Neural crest cell (in vitro differentiated cells): ENCODE results near the gene ARHGAP35. TPM values are rescaled to one million over a fixed set of nuclear protein-coding genes. Genes with fewer than 3 reads are reported as not detected.
A peak's percentile ranks its signal among the peaks of the same experiment; 100 is the strongest.

Experiments
- DNase-seq: peaks from one replicate; pipeline ENCODE4 v3.0.0; 2021; ENCODE audit warnings: low read depth, mixed read lengths, low spot score
- H3K27ac Mint-ChIP-seq: one replicate; pipeline ENCODE4 v1.8.0; 2021; ENCODE audit warnings: mild to moderate bottlenecking, mixed read lengths; ENCODE audit not compliant: unreplicated experiment
- H3K27me3 Mint-ChIP-seq: 2 replicates; pipeline ENCODE4 v1.8.0; 2021; ENCODE audit warnings: low read depth, mild to moderate bottlenecking, mixed read lengths
- H3K36me3 Mint-ChIP-seq: 2 replicates; pipeline ENCODE4 v1.8.0; 2021; ENCODE audit warnings: low read depth, mild to moderate bottlenecking, mixed read lengths
- H3K4me1 Mint-ChIP-seq: 2 replicates; pipeline ENCODE4 v1.8.0; 2021; ENCODE audit warnings: mixed read lengths
- H3K4me3 Mint-ChIP-seq: one replicate; pipeline ENCODE4 v1.8.0; 2021; ENCODE audit warnings: mild to moderate bottlenecking, mixed read lengths
- H3K9me3 Mint-ChIP-seq: 2 replicates; pipeline ENCODE4 v1.8.0; 2021; ENCODE audit warnings: mixed read lengths
- long read RNA-seq: library from polyadenylated mRNA; unstranded; transcript quantifications from one replicate; pipeline ENCODE4 v2.0.0, GENCODE V29; 2020
- total RNA-seq: library from RNA; stranded (reverse); gene quantifications from 2 replicates; pipeline ENCODE4 v1.2.1, GENCODE V29; 2021
- TF ChIP-seq, protein P1 (sequence below): fragments of 200-600 bp; sonication (generic); conservative IDR thresholded peaks from 2 replicates; pipeline ENCODE4 v1.5.0; 2021; ENCODE audit warnings: antibody characterized with exemption, mild to moderate bottlenecking

The ARHGAP35 gene
- 81.0 and 82.5 TPM in 2 replicates for total RNA-seq
- long read RNA-seq, partial matches to known transcripts: 1 of 7 reads
- long read RNA-seq, other reads (novel, unspliced or antisense): 6 of 7 reads

DNA sequence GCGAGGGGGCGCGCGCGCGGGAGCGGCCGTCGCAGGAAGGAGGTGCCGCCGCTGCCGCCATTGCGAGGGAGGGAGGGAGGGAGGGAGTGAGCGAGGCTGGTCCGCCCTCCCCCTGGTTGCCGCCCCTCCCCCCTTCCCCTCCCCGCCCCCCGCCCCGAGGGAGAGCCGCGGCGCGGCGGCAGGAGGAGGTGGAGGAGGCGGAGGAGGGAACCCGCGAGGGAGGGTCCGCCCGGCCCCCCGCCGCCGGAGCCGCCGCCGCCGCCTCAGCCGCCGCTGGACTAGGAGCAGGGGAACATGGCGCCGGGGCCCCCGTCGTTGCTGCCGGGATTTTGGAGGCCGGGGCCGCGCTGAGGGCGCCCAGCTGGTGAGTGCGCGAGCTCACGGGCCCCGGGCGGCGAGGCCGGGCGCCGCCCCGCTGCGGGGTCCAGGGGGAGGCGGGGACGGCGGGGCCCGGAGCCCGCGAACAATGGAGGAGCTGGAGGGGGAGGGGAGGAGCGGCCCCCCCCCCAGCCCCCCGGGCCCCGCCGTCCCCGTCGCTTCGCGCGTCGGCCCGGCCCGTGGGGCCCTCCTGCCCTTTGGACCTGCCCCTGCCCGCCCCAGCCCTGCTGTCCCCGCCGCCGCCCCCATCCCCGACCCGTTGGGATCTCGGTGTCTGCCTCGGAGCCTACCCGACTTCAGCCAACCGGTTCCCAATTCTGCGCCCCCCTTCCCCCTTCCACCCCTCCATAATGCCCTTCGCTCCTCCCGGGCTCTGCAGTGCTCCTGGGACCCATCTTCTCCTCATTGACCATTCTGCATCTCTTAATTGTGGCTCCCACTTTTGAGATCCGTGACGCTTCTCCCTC lies at the start of gene ARHGAP35:
Gene ARHGAP35 (plus strand): TSS at position 152 of the 845 bp plus-strand sequence. CDS start 57,679 bp downstream, outside the sequence.
- no peaks in the 10 kb centered on the region for H3K9me3 Mint-ChIP-seq
- peak within 1 kb of the TSS; percentile 77 for H3K27ac Mint-ChIP-seq
- peak within 1 kb of the TSS; percentile 93 for H3K4me3 Mint-ChIP-seq
- DNase-seq: peak; percentile 59
- H3K4me1 Mint-ChIP-seq: peaks cover 16% of the 10 kb centered on the region
- no peaks in the 10 kb centered on the region for H3K27me3 Mint-ChIP-seq
- peaks cover 2% of the 10 kb centered on the region for H3K36me3 Mint-ChIP-seq
- TF ChIP-seq, protein P1, sequence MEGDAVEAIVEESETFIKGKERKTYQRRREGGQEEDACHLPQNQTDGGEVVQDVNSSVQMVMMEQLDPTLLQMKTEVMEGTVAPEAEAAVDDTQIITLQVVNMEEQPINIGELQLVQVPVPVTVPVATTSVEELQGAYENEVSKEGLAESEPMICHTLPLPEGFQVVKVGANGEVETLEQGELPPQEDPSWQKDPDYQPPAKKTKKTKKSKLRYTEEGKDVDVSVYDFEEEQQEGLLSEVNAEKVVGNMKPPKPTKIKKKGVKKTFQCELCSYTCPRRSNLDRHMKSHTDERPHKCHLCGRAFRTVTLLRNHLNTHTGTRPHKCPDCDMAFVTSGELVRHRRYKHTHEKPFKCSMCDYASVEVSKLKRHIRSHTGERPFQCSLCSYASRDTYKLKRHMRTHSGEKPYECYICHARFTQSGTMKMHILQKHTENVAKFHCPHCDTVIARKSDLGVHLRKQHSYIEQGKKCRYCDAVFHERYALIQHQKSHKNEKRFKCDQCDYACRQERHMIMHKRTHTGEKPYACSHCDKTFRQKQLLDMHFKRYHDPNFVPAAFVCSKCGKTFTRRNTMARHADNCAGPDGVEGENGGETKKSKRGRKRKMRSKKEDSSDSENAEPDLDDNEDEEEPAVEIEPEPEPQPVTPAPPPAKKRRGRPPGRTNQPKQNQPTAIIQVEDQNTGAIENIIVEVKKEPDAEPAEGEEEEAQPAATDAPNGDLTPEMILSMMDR: no peak

DNA sequence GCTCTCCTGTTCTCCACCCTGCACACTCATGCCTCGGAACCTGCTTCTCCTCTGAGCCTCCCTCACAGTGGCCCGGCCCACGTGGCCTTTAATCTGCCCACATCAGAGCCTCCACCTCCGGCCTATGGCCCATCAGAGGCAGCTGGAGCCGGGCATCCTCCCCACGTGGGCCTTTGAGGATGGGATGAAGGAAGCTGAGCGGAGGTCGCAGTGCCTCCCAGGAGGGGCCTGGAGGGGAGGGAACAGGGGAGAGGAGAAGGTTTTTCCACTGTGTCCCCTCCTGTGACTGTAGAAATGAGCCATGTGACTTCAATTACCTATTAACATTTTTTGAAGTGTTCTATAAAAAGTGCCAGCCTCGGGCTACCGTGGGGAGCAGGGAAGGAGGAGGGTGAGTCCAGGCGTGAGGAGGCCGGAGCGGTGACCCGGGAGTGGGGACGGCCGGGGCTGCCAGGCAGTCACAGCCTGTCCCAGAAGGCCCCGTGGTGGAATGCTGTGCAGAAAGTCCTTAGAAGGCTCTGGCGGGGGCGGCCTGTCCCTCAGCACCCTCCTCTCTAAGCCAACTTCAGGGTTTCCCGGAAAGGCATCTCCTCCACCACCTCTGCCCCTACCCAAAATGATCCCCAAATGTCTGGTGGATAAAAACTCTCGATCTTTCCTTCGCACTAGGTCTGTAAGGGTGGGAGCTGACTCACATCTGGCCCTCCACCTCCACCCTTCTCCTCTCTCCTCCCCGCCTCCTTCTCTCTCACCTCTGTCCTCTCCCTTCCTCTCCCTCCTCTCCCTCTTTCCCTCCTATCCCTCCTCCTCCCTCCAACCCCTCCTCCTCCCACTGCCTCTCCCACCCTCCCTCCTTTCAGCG lies 47.6 kb upstream of the ARHGAP35 start:
- no peak overlapping the region for H3K4me3 Mint-ChIP-seq
- H3K27me3 Mint-ChIP-seq: no peaks in the 10 kb centered on the region
- H3K27ac Mint-ChIP-seq: no peak overlapping the region

DNA sequence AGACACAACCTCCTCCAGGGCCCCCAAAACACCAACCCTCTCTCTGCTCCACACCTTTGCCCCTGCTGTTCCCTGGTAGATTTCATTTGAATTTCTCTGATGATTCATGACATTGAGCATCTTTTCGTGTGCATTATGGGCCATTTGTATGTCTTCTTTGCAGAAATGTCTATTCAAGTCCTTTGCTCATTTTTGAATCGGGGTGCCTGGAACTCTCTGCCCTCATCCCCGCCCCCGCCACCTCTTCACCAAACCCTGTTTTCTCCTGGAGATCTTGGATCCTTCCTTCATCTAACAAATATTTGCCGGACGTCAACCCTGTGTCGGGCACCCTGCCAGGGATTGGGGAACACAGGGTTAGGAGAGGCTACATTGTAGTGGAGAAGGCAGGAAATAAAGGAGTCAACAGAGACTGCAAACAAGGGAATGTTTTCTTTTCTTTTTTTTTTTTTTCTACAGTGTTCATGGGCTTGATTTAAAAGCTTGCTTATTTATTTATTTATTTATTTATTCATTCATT lies 46.9 kb upstream of the ARHGAP35 start:
- no peak overlapping the region for H3K27ac Mint-ChIP-seq
- H3K9me3 Mint-ChIP-seq: no peaks in the 10 kb centered on the region
- no peak overlapping the region for H3K4me3 Mint-ChIP-seq
- H3K27me3 Mint-ChIP-seq: no peaks in the 10 kb centered on the region
- DNase-seq: no peak
- peaks cover 5% of the 10 kb centered on the region for H3K4me1 Mint-ChIP-seq
- H3K36me3 Mint-ChIP-seq: no peaks in the 10 kb centered on the region
- TF ChIP-seq, protein P1: no peak

More for the DNA sequence above, 47.6 kb upstream of the ARHGAP35 start:
- TF ChIP-seq, protein P1: no peak
- Mint-ChIP-seq H3K36me3 (no peaks in the 10 kb centered on the region), H3K4me1 (peaks cover 5% of the 10 kb centered on the region), H3K9me3 (no peaks in the 10 kb centered on the region)
- no peak for DNase-seq

DNA sequence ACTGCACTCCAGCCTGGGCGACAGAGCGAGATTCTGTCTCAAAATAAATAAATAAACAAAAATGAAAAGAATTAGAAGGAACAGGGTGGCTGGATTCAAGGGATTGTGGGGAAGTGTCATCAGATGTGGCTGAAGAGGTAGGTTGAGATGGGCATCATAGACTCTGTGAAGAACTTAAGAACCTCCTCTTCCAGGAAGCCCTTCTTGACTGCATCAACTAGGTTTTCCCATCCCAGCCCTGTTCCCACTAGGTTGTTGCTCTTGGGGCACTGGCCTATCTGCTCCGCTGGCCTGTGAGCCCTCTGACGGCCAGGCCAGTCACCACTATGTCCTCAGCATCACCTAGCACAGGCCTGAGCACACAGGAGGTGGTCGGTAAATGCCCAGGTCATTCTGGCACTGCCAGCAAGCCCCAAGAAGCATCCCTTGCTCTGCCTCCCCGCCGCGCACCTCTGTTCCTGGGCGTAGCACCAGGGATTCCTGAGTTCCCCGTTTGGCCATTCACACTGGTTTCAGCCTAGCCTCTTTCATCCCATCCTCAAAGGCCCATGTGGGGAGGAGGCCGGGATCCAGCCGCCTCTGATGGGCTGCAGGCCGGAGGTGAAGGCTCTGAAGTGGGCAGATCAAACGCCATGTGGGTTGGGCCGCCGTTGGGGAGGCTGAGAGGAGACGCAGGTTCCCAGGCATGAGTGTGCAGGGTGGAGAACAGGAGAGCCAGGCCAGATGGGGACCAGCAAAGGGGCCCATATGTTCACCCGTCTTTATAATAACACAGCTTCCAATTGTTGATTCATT lies 44.8 kb upstream of the ARHGAP35 start:
- peaks cover 18% of the 10 kb centered on the region for H3K4me1 Mint-ChIP-seq
- H3K4me3 Mint-ChIP-seq: no peak overlapping the region
- DNase-seq: no peak
- no peaks in the 10 kb centered on the region for H3K9me3 Mint-ChIP-seq
- H3K36me3 Mint-ChIP-seq: no peaks in the 10 kb centered on the region
- TF ChIP-seq, protein P1: no peak
- no peak overlapping the region for H3K27ac Mint-ChIP-seq
- no peaks in the 10 kb centered on the region for H3K27me3 Mint-ChIP-seq

DNA sequence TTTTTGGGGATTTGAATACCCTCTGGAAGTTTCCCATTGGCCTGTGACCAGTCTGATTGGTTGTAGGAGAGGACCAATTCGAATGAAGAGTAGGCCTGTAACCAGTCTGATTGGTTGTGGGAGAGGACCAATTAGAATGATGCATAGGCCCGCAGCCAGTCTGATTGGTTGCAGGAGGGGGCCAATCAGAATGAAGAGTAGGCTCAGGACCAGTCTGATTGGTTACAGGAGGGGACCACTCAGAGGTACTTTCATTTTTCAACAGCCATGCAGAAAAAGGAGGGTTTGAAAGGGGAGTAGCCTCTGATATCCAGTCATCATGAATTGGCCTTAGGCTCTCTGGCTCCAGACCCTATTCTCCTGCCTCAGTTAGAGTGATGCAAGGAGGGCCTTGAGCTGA lies 42.0 kb upstream of the ARHGAP35 start:
- no peak overlapping the region for H3K27ac Mint-ChIP-seq
- H3K4me3 Mint-ChIP-seq: no peak overlapping the region
- DNase-seq: no peak
- TF ChIP-seq, protein P1: no peak
- H3K36me3 Mint-ChIP-seq: no peaks in the 10 kb centered on the region
- H3K9me3 Mint-ChIP-seq: no peaks in the 10 kb centered on the region
- H3K4me1 Mint-ChIP-seq: peaks cover 20% of the 10 kb centered on the region
- no peaks in the 10 kb centered on the region for H3K27me3 Mint-ChIP-seq
